B cell (primary cell): ENCODE results near the gene PCGF5.

Source experiments
- CTCF ChIP-seq: fragments of 200-600 bp; IDR thresholded peaks from one replicate; pipeline ENCODE4 v1.8.0; 2022; ENCODE audit warnings: antibody characterized with exemption, mild to moderate bottlenecking
- EZH2 ChIP-seq: IDR thresholded peaks from 2 replicates; pipeline ENCODE4 v1.6.1; 2012; ENCODE audit warnings: borderline replicate concordance, low read depth, mild to moderate bottlenecking, moderate library complexity, low read length; ENCODE audit not compliant: insufficient read depth, poor library complexity, severe bottlenecking

DNA sequence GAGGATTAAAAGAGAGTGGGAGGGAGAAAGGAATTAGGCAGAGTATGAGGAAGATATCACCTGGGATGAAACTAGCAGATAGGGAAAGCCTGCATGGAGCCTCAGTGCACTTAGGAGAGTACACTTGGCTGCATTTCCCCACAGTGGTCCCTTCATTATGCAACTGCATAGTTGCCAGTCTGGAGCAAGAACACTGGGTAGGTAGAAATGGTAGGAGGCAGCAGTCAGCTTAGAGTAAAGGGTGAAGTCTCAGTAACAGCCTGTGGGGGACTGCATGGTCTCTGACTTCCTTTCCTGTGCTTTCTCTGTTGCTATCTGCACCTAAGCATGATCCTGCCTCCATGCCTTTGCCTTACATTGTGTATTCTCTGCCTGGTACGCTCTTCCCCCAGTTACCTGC, 14.0 kb upstream of the PCGF5 start:
- TF ChIP-seq CTCF (no peak), EZH2 (no peak)
